HepG2 (cell line): ENCODE data around the gene SEMA3E. TPM values are rescaled to one million over a fixed set of nuclear protein-coding genes. Genes with fewer than 3 reads are reported as not detected.

ENCODE experiments used
- polyA plus RNA-seq, 8 experiments: library from polyadenylated mRNA; depleted of rRNA in 3 of 8; stranded (reverse) in 7 of 8; unstranded in 1 of 8; fragments of >200 nt; fragmentation: Illumina TruSeq in 4 of 8; extraction: Trizol in 4 of 8; gene quantifications; 2 replicates each; pipeline versions ENCODE4 v1.2.1 to v1.2.3, GENCODE V29; 2011 to 2016; ENCODE audit warnings: low read depth in 4 of 8, missing spikeins in 1 of 8, mixed read lengths in 1 of 8; ENCODE audit not compliant: insufficient read depth in 1 of 8
- small RNA-seq, 3 experiments: library from RNA; depleted of rRNA; stranded (forward); fragments of <200 nt; gene quantifications; one replicate each; pipeline ENCODE3, GENCODE V24; 2012; ENCODE audit warnings: low read depth in 2 of 3, low replicate concordance in 1 of 3; ENCODE audit not compliant: insufficient read length in 3 of 3, insufficient read depth in 2 of 3
- total RNA-seq, 5 experiments: library from RNA; depleted of rRNA; stranded (reverse); fragments of >200 nt; fragmentation: Illumina TruSeq; extraction: Trizol; gene quantifications; 2 replicates each; pipeline ENCODE4 v1.2.3, GENCODE V29; 2016; ENCODE audit warnings: low read depth in 1 of 5

Gene SEMA3E
- total and polyA plus RNA-seq, 2 of the 13 experiments (the other 11 are each of a cell fraction or from before 2014, with no cell fraction given): not detected

Small RNAs within 50 kb of the gene (small RNA-seq; reads per million reads assigned to genes)
- gene AC079987.1: 0 reads per million in 3 experiments
